ENCODE data around the gene CADM1. TPM values are rescaled to one million over a fixed set of nuclear protein-coding genes. Genes with fewer than 3 reads are reported as not detected.

The CADM1 gene
- total RNA-seq, 4 donors from 2014 or later, result 7.4 to 61.5 (median 28.5) TPM

GRCh38 chr11:115548878-115549528 lies 44.8 kb upstream of the CADM1 start:
- Histone ChIP-seq H3K4me3 (no peak overlapping the region), H3K9me3 (no peaks in the 10 kb centered on the region), H3K27ac (no peak overlapping the region), H3K27me3 (no peaks in the 10 kb centered on the region), H3K4me1 (no peaks in the 10 kb centered on the region), H3K36me3 (no peaks in the 10 kb centered on the region)
- no peak for DNase-seq
- no peak for TF ChIP-seq POLR2A (IDR thresholded peaks at IDR 0.05)
- no peak for TF ChIP-seq CTCF (IDR thresholded peaks at IDR 0.05)
- intact Hi-C loops (cut with DNase I; ENCODE audit: low total_unique reads), result no loop called here

- Histone ChIP-seq H3K27me3 (no peaks in the 10 kb centered on the region), H3K9me3 (no peaks in the 10 kb centered on the region), H3K27ac (no peak overlapping the region), H3K36me3 (no peaks in the 10 kb centered on the region), H3K4me3 (no peak overlapping the region), H3K4me1 (no peaks in the 10 kb centered on the region)
- intact Hi-C loops (cut with DNase I; ENCODE audit: low total_unique reads), result no loop called here
- DNase-seq, result no peak
- TF ChIP-seq POLR2A (IDR thresholded peaks at IDR 0.05), result no peak
- no peak for TF ChIP-seq CTCF (IDR thresholded peaks at IDR 0.05)
Observed at GRCh38 chr11:115545581-115546210, 41.5 kb upstream of the CADM1 start.

- Histone ChIP-seq H3K4me1 (no peaks in the 10 kb centered on the region), H3K36me3 (no peaks in the 10 kb centered on the region), H3K27ac (no peak overlapping the region), H3K9me3 (no peaks in the 10 kb centered on the region), H3K27me3 (no peaks in the 10 kb centered on the region), H3K4me3 (no peak overlapping the region)
- no peak for DNase-seq
- TF ChIP-seq POLR2A (IDR thresholded peaks at IDR 0.05) (no peak), CTCF (IDR thresholded peaks at IDR 0.05) (no peak)
- intact Hi-C loops (cut with DNase I; ENCODE audit: low total_unique reads), result no loop called here
Observed at GRCh38 chr11:115544422-115544948, 40.3 kb upstream of the CADM1 start.

DNA sequence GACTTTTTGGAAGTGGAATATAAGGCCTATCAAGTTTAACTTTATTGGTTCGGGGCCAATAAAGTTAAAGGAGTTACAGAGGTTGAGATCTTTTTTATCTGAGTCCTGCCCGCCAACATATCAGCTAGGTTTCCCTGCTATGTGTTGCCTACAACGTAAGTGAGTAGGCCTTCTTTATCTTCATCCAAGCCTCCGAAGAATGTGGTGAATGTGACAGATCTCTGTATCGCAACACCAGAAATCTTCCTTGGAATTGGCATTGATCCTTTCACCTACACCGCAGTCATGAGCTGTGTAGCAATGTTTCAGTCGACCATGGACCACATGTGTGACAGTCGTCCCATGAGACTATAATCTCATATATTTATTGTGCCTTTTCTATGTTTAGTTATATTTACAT lies 37.3 kb upstream of the CADM1 start:
- Histone ChIP-seq H3K27me3 (no peaks in the 10 kb centered on the region), H3K4me1 (no peaks in the 10 kb centered on the region), H3K36me3 (no peaks in the 10 kb centered on the region), H3K4me3 (no peak overlapping the region), H3K27ac (no peak overlapping the region), H3K9me3 (no peaks in the 10 kb centered on the region)
- no peak for DNase-seq
- TF ChIP-seq CTCF (IDR thresholded peaks at IDR 0.05) (no peak), POLR2A (IDR thresholded peaks at IDR 0.05) (no peak)
- intact Hi-C loops (cut with DNase I; ENCODE audit: low total_unique reads), result no loop called here

DNA sequence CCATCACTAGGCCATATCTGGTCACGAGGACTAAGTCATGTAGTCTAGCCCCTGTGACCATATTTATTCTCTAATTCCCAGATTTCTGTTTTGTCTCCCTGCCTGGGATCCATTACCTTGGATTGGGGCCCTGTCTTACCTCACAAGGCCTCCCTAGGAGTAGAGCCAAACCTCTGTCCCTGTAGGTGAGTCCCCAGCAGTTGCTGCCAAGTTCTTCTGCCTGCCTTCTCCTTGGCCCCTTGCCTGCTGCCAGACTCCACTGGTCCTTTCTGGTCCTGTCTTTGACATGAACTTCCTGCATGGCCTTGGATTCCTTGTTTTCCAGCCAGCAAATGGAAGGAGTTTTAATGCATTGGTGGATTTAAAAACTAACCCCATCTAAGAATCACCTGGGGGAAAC lies 35.6 kb upstream of the CADM1 start:
- no peak overlapping the region for H3K27ac ChIP-seq
- H3K36me3 ChIP-seq, result no peaks in the 10 kb centered on the region
- no peak overlapping the region for H3K4me3 ChIP-seq
- no peak for TF ChIP-seq CTCF (IDR thresholded peaks at IDR 0.05)
- TF ChIP-seq POLR2A (IDR thresholded peaks at IDR 0.05), result no peak
- H3K27me3 ChIP-seq, result no peaks in the 10 kb centered on the region
- DNase-seq, result no peak
- H3K9me3 ChIP-seq, result no peaks in the 10 kb centered on the region
- intact Hi-C loops (cut with DNase I; ENCODE audit: low total_unique reads), result no loop called here
- H3K4me1 ChIP-seq, result no peaks in the 10 kb centered on the region
